Mammary epithelial cell (primary cell): ENCODE data around the gene IPO5.

Experiments
- CTCF ChIP-seq, 2 donors: IDR thresholded peaks in 1 of 2; conservative IDR thresholded peaks in 1 of 2; 2 replicates each; pipeline ENCODE4 v1.5.1; 2011 to 2012; ENCODE audit warnings: inconsistent platforms in 2 of 2, low read length in 2 of 2, mild to moderate bottlenecking in 2 of 2, control low read depth in 1 of 2, low read depth in 1 of 2; ENCODE audit not compliant: insufficient read depth in 1 of 2; ENCODE audit errors: extremely low read depth in 1 of 2
- EZH2 ChIP-seq: IDR thresholded peaks from 2 replicates; pipeline ENCODE4 v1.6.1; 2012; ENCODE audit warnings: low read length, inconsistent platforms, borderline replicate concordance

GRCh38 chr13:97979051-97979450, 25.6 kb downstream of the IPO5 start:
- no peak for TF ChIP-seq CTCF (conservative IDR thresholded peaks at IDR 0.05 in 1 of 2, IDR thresholded peaks at IDR 0.05 in 1 of 2; ENCODE audit: extremely low read depth in 1 of 2, insufficient read depth in 1 of 2, low read depth in 1 of 2, low read length in 2 of 2)
- TF ChIP-seq EZH2: no peak
